Panc1 (cell line): ENCODE results near the gene TMEM204.

Experiments
- CTCF ChIP-seq: fragments of 450-650 bp; IDR thresholded peaks from 2 replicates; pipeline ENCODE4 v1.5.1; 2017; ENCODE audit warnings: mild to moderate bottlenecking
- POLR2AphosphoS5 ChIP-seq: IDR thresholded peaks from 2 replicates; pipeline ENCODE4 v1.6.1; 2012; ENCODE audit warnings: mild to moderate bottlenecking, low read depth, low read length, moderate library complexity

- no peak for TF ChIP-seq POLR2AphosphoS5
- no peak for TF ChIP-seq CTCF
Measured at GRCh38 chr16:1534021-1535020, 855 bp downstream of the TMEM204 start.
